ENCODE results near the gene MEN1.

MEN1 gene

GRCh38 chr11:64810271-64810890, at the start of gene MEN1:
TSS of gene MEN1 (minus strand) at chr11:64810551. CDS start at chr11:64810109, 442 bp downstream.
- peak; percentile 52 to 58 for DNase-seq (ENCODE audit: low read depth in 2 of 2)

DNA sequence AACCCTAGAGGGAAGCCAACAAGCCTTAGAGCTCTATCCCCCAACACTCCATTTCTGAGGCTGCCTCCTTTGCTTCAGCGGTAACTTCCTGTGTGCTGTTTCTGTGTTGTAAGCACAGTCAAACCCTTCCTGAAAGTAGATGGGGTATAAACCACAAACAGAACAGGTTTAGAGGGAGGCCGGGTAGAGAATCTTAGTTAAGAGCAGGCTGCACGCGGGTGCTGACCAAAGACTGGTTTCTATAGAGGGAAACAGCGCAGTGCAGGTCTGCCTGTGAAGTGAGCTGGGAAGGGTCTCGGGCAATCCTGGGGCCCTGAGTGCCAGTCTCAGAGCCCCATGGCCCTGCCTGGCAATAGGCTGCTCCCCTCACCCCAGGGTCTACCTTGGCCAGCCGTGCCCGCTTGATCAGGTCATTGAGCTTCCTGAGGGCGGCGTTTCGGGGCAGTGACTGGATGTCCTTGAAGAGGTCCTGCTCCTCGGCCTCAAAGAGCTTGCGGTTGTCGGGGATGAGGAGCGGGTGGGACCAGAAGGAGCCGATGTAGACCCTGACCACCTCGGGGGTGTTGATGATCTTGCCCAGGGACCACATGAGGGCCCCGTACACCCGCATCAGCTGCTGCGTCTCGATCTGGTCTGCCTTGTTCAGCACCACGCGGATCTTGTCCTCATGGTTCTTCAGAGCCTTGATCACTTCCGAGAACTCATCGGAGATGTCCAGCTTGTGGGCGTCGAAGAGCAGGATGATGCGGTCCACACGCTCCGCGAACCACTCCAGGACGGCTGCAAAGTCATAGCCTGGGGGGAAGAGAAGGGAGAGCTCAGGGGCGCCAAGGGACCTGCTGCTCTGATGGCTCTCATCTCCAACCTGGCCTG, 49.4 kb upstream of the MEN1 start:
- DNase-seq (ENCODE audit: low read depth in 2 of 2) = no peak

DNA sequence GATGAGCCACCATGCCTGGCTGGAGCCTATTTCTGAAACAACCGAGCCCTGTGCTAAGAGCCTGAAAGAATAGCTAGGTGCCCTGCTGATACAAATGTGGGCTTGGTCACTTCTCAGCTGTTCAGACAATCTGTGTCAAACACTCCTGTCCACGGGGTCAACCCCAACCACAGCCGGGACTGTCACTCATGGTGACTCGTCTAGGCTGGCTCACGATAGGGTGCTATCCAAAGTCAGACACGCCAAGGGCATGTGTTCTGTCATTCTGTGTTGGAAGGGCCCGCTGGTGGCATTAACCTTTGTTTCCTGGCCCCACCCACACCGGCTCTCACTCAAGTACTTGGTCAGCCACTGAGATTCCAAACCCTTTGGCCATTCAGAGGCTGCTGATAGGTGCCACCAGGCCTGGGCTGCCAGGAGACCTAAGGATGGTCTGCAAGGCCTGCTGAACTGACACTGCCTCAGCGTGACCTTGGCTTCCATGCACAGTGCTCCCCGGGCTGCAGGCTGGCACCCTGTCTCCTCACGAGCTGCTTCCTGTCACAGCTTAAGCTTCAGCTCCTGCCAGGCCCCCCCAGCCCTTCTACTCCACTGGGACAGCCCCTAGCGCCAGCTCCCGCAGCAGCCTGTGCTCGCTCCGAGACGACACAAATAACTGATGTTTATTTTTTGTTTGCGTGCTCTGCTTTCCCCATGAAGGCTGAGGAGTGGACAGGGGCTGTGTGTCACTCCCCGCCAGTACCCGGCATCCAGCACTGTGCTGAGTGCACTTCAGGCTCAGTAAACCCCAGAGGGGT, 48.3 kb upstream of the MEN1 start:
- DNase-seq (ENCODE audit: low read depth in 2 of 2) = no peak

DNA sequence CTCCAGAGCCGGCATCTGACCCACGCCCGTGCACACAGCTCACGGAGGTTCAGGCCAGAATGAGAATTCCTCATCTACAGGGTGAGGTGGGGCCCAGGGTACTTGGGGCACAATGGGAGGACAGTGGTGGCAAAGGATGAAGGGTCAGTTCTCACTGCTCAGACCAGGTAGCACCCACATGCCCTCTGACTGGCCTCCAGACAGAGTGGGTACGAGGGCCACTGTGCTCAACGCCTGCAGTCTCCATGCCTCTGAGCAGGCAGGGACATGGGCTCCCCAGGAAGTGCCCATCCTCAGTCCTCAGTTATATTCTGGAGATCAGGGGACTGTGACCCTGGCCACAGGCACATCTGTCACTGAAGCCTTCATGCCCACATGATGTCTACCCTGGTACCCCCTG, 47.1 kb upstream of the MEN1 start:
- no peak for DNase-seq (ENCODE audit: low read depth in 2 of 2)

DNA sequence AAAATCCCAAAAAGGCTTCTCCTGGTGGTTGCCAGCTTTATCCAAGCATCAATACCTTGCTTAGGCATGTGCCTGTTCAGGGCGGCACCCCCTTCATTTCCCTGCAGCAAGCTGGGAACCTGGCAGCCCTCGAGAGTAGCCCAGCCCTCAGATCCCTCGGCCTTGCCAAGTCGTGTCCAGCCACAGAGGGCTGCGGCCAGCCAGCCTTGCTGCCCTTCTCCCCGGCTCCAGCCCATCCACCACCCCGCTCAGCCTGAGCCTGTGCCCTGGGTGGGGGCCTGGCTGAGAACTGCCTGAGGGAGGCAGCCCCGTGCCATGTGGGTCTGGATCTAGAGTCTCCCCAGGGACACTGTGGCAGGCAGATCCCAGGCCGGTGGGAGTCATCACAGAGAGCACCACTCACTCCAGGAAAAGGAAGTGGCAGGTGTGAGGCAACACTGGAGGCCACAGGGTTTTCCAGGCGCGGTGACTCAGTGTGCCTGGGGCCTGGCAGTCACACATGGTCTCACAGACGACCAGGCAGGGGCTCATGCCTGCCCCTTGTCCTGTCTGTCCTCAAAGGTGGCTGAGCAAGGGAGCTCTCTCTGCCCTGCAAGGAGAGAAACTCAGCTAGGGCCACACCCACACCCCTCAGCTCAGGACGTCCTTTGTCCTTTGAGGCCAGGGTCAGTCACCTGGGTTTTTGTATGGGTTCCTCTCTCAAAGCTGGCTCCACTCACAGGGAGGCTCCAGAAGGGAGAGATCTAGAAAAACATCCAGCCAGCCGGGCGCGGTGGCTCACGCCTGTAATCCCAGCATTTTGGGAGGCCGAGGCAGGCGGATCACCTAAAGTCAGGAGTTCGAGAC, 46.3 kb upstream of the MEN1 start:
- DNase-seq (ENCODE audit: low read depth in 2 of 2) = no peak

GRCh38 chr11:64855596-64856304, 45.4 kb upstream of the MEN1 start:
- no peak for DNase-seq (ENCODE audit: low read depth in 2 of 2)

DNA sequence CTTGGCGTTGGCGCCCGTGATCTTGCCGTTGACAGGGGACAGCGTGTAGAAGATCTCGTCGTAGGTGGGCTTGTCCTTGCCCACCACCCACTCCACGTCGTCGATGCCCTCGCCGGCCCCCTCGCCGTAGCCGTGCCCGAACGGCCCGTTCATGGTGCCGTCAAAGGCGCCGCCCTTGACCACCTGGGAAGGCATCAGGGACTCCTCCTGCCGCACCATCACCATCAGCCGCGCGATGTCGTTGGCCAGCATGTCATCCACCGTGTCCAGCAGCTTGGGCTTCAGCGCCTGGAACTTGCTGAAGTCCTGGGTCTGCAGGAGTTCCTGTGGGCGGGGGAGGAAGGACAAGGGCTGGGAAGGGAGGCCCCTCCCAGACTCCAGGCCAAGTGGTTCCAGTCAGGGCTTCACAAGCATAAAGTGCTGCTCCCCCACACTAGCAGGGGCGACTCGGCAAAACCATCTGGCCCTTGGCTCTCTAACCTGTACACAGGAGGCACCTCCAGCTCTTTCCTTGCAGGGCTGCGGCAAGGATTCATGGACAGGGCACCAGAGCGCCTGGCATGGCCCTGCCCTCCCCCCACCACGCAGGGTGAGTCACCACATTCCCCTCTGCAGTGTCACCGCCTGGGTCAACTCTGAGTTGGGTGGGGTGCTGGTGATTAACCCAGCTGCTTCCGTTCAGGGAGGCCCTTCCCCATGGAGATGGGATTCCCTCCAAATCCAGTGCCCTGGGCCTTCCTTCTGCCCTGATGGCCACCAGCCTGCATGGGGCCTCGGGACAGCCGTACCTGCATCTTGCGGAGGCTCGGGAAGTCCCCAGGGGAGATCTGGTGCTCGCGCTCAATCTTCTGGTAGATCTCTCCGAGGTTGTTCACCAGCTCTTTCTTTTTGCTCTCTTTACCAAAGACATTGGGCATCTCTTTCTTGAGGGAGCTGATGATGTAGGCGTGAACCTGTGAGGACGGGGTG, 44.5 kb upstream of the MEN1 start:
- no peak for DNase-seq (ENCODE audit: low read depth in 2 of 2)

DNA sequence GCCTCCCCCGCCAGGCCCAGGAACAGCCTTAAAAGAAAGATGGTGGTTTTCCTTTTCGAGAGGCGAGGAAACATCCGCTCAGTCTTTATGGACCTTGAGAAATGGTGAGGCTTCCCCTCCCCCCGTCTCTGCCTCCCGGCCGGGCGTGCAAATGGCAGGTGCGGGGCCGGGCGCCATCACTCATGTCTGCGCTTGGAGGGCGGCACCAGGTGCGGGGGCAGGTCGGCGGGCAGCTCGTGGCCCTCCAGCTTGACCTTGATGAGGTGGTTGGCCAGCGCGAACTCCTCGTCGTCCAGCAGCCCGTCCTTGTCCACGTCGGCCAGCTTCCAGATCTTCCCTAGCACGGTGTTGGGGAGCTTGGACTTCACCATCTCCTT, 43.8 kb upstream of the MEN1 start:
- no peak for DNase-seq (ENCODE audit: low read depth in 2 of 2)

GRCh38 chr11:64853709-64854108, 43.4 kb upstream of the MEN1 start:
- no peak for DNase-seq (ENCODE audit: low read depth in 2 of 2)

DNA sequence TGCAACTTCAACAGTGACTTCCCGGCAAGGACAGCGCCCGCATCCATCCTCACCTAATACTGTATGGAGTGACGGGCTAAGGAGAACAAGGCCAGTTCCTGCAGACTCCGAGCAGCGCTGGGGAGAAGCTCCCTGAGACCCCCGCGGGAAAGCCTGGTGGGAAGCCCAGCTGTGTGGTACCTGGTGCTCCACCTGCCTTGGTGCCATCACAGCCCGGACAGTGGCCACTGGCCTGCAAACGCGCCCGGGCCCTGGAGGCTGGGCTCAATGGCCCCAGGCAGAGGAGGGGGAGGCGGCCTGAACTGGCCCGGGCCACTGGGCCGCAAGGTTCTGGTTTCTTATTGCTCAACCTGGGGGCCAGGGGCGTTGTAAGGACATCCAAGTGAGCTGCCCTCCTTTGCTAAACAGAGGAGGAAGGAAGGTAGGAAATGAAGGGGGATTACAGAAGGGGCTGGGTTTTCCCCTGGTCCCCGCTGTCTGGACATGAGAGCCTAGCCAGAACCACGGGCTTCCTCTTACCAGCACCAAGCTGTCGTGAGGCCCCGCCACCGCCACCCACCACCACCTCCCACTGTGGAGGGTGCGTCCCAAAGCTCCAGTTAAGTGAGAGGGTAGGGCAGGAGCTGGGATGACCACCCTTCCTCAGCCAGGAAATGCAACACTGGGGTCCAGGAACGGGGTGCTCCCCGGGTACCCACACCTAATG, 42.6 kb upstream of the MEN1 start:
- no peak for DNase-seq (ENCODE audit: low read depth in 2 of 2)

DNA sequence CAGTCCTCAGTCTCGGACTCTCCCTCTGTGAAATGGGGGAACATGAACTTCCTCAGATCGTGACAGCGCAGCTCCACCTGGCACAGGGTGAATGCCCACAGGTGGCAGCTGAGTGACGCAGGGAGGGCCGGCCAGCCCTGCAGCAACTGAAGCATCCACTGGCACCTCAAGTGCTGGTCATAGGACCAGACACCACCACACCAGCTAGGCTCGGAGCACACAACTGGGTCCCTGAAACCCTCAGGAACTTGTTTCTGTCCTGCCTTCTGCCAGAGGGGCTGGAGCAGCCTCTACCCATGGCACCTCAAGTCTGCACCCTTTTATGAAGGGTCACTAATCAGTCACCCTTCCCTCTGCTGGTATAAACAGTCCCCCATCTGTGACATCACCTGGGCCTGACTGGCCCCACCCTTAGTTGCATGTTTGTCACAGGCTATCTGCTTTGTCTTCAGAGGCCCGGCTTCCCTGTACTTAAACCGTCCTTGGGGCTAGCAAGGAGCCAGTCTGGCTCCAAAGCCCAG, 41.5 kb upstream of the MEN1 start:
- no peak for DNase-seq (ENCODE audit: low read depth in 2 of 2)

GRCh38 chr11:64850979-64851567, 40.7 kb upstream of the MEN1 start:
- no peak for DNase-seq (ENCODE audit: low read depth in 2 of 2)

GRCh38 chr11:64849598-64850356, 39.4 kb upstream of the MEN1 start:
- DNase-seq (ENCODE audit: low read depth in 2 of 2) = no peak

GRCh38 chr11:64848826-64849597, 38.7 kb upstream of the MEN1 start:
- DNase-seq (ENCODE audit: low read depth in 2 of 2) = no peak

GRCh38 chr11:64848214-64848825, 38.0 kb upstream of the MEN1 start:
- no peak for DNase-seq (ENCODE audit: low read depth in 2 of 2)

GRCh38 chr11:64846998-64847666, 36.8 kb upstream of the MEN1 start:
- peak; percentile 81 to 84 for DNase-seq (ENCODE audit: low read depth in 2 of 2)

Measured in activated CD8-positive, alpha-beta memory T cell treated with anti-CD3 and anti-CD28 coated beads for 4 hours (primary cell).